ENCODE measurements around the gene VPS26C. TPM values are rescaled to one million over a fixed set of nuclear protein-coding genes. Genes with fewer than 3 reads are reported as not detected.

Gene VPS26C
- total and polyA plus RNA-seq, 4 experiments from 2014 or later: 76.0 to 105 (median 80.8) TPM

GRCh38 chr21:37219761-37220432 lies 47.2 kb downstream of the VPS26C start:
- H3K27ac ChIP-seq (ENCODE audit: low read depth, low read length): peak overlapping the region; percentile 75
- Mint-ChIP-seq H3K9me3 (peaks cover 0 to 5% (median 0%) of the 10 kb centered on the region in 8 donors), H3K27ac (peak overlapping the region; percentile 80 to 96 (median 94)), H3K4me1 (peaks cover 18 to 39% (median 24%) of the 10 kb centered on the region in 4 donors), H3K27me3 (no peaks in the 10 kb centered on the region), H3K4me3 (peak overlapping the region; percentile 79 to 96 (median 92)), H3K36me3 (peaks cover 8 to 24% of the 10 kb centered on the region in 2 donors)
- peaks cover 12% of the 10 kb centered on the region for H3K36me3 ChIP-seq (ENCODE audit: insufficient read depth, low read length)
- H3K4me1 ChIP-seq (ENCODE audit: insufficient read depth, low read length): peaks cover 33% of the 10 kb centered on the region
- H3K9me3 ChIP-seq (ENCODE audit: control insufficient read depth in 1 of 2, low read length in 2 of 2): no peaks in the 10 kb centered on the region
- intact Hi-C loops (cut with micrococcal nuclease): loop anchor here (2.0 to 5.0 kb wide), 4 partner anchors 39 to 423 kb away; no protein-coding TSS in a partner anchor
- CTCF ChIA-PET (ENCODE audit: partially characterized antibody): interaction anchor here (0.6 to 2.6 kb wide), 6 partner anchors 10 to 344 kb away, joined by 3 to 12 read pairs (median 6); no protein-coding TSS in a partner anchor
- no peaks in the 10 kb centered on the region for H3K27me3 ChIP-seq (ENCODE audit: insufficient read depth, low read length)
- H3K4me3 ChIP-seq (ENCODE audit: low read length in 2 of 2): peak overlapping the region; percentile 76 to 86
- POLR2A ChIA-PET (ENCODE audit: partially characterized antibody): interaction anchor here (1.4 to 4.0 kb wide), 4 partner anchors 35 to 345 kb away, joined by 7 to 36 read pairs (median 20); partner anchors contain the start of genes DYRK1A and VPS26C
- peak; percentile 6 to 54 (median 29) for DNase-seq

GRCh38 chr21:37214952-37215351 lies 52.2 kb downstream of the VPS26C start:
- Mint-ChIP-seq H3K27me3 (peaks cover 0 to 1% of the 10 kb centered on the region in 2 donors), H3K4me3 (no peak overlapping the region), H3K36me3 (peaks cover 1 to 3% of the 10 kb centered on the region in 2 donors), H3K4me1 (peaks cover 4 to 6% (median 5%) of the 10 kb centered on the region in 4 donors), H3K27ac (no peak overlapping the region), H3K9me3 (peaks cover 0 to 10% (median 3%) of the 10 kb centered on the region in 8 donors)
- no peak for DNase-seq
- ChIA-PET CTCF (ENCODE audit: partially characterized antibody) (no interaction called here), POLR2A (ENCODE audit: partially characterized antibody) (no interaction called here)
- no peaks in the 10 kb centered on the region for H3K36me3 ChIP-seq (ENCODE audit: insufficient read depth, low read length)
- H3K4me1 ChIP-seq (ENCODE audit: insufficient read depth, low read length): peaks cover 6% of the 10 kb centered on the region
- H3K9me3 ChIP-seq (ENCODE audit: control insufficient read depth in 1 of 2, low read length in 2 of 2): no peaks in the 10 kb centered on the region
- H3K27ac ChIP-seq (ENCODE audit: low read depth, low read length): no peak overlapping the region
- intact Hi-C loops (cut with micrococcal nuclease): no loop called here
- no peak overlapping the region for H3K4me3 ChIP-seq (ENCODE audit: low read length in 2 of 2)
- H3K27me3 ChIP-seq (ENCODE audit: insufficient read depth, low read length): no peaks in the 10 kb centered on the region

- intact Hi-C loops (cut with micrococcal nuclease): no loop called here
- Mint-ChIP-seq H3K4me3 (no peak overlapping the region), H3K36me3 (peaks cover 1 to 3% of the 10 kb centered on the region in 2 donors), H3K27ac (no peak overlapping the region), H3K27me3 (peaks cover 0 to 1% of the 10 kb centered on the region in 2 donors), H3K4me1 (peaks cover 2 to 11% (median 10%) of the 10 kb centered on the region in 4 donors), H3K9me3 (peaks cover 0 to 14% (median 3%) of the 10 kb centered on the region in 8 donors)
- no peak for DNase-seq
- Histone ChIP-seq H3K27ac (ENCODE audit: low read depth, low read length) (no peak overlapping the region), H3K36me3 (ENCODE audit: insufficient read depth, low read length) (no peaks in the 10 kb centered on the region), H3K27me3 (ENCODE audit: insufficient read depth, low read length) (no peaks in the 10 kb centered on the region), H3K9me3 (ENCODE audit: control insufficient read depth in 1 of 2, low read length in 2 of 2) (no peaks in the 10 kb centered on the region), H3K4me3 (ENCODE audit: low read length in 2 of 2) (no peak overlapping the region), H3K4me1 (ENCODE audit: insufficient read depth, low read length) (peaks cover 6% of the 10 kb centered on the region)
- ChIA-PET CTCF (ENCODE audit: partially characterized antibody) (no interaction called here), POLR2A (ENCODE audit: partially characterized antibody) (no interaction called here)
These were observed 56.3 kb downstream of the VPS26C start for GRCh38 chr21:37210799-37211198.

GRCh38 chr21:37210130-37210529 lies 57.0 kb downstream of the VPS26C start:
- H3K4me3 Mint-ChIP-seq: no peak overlapping the region
- H3K27ac ChIP-seq (ENCODE audit: low read depth, low read length): no peak overlapping the region
- no peak for DNase-seq
- H3K4me1 ChIP-seq (ENCODE audit: insufficient read depth, low read length): peaks cover 6% of the 10 kb centered on the region
- intact Hi-C loops (cut with micrococcal nuclease): no loop called here
- H3K27me3 ChIP-seq (ENCODE audit: insufficient read depth, low read length): no peaks in the 10 kb centered on the region
- H3K27ac Mint-ChIP-seq: no peak overlapping the region
- H3K9me3 Mint-ChIP-seq: peaks cover 0 to 14% (median 3%) of the 10 kb centered on the region in 8 donors
- H3K36me3 Mint-ChIP-seq: peaks cover 1 to 3% of the 10 kb centered on the region in 2 donors
- H3K27me3 Mint-ChIP-seq: peaks cover 0 to 1% of the 10 kb centered on the region in 2 donors
- no peaks in the 10 kb centered on the region for H3K9me3 ChIP-seq (ENCODE audit: control insufficient read depth in 1 of 2, low read length in 2 of 2)
- no peak overlapping the region for H3K4me3 ChIP-seq (ENCODE audit: low read length in 2 of 2)
- POLR2A ChIA-PET (ENCODE audit: partially characterized antibody): no interaction called here
- CTCF ChIA-PET (ENCODE audit: partially characterized antibody): no interaction called here
- no peaks in the 10 kb centered on the region for H3K36me3 ChIP-seq (ENCODE audit: insufficient read depth, low read length)
- peaks cover 2 to 11% (median 10%) of the 10 kb centered on the region in 4 donors for H3K4me1 Mint-ChIP-seq

GRCh38 chr21:37208741-37209225 lies 58.4 kb downstream of the VPS26C start:
- no peak overlapping the region for H3K4me3 Mint-ChIP-seq
- POLR2A ChIA-PET (ENCODE audit: partially characterized antibody): no interaction called here

GRCh38 chr21:37208056-37208721 lies 58.9 kb downstream of the VPS26C start:
- Mint-ChIP-seq H3K9me3 (peaks cover 0 to 14% (median 3%) of the 10 kb centered on the region in 8 donors), H3K27ac (peak overlapping the region in 1 of 7 donors; percentile 11), H3K27me3 (peaks cover 0 to 1% of the 10 kb centered on the region in 2 donors), H3K4me1 (peaks cover 2 to 11% (median 10%) of the 10 kb centered on the region in 4 donors), H3K4me3 (peak overlapping the region in 1 of 8 donors; percentile 45), H3K36me3 (peaks cover 9 to 12% of the 10 kb centered on the region in 2 donors)
- H3K4me1 ChIP-seq (ENCODE audit: insufficient read depth, low read length): peaks cover 6% of the 10 kb centered on the region
- POLR2A ChIA-PET (ENCODE audit: partially characterized antibody): no interaction called here
- intact Hi-C loops (cut with micrococcal nuclease): no loop called here
- H3K9me3 ChIP-seq (ENCODE audit: control insufficient read depth in 1 of 2, low read length in 2 of 2): no peaks in the 10 kb centered on the region
- no peak overlapping the region for H3K4me3 ChIP-seq (ENCODE audit: low read length in 2 of 2)
- H3K27me3 ChIP-seq (ENCODE audit: insufficient read depth, low read length): no peaks in the 10 kb centered on the region
- CTCF ChIA-PET (ENCODE audit: partially characterized antibody): no interaction called here
- no peak for DNase-seq
- no peaks in the 10 kb centered on the region for H3K36me3 ChIP-seq (ENCODE audit: insufficient read depth, low read length)
- no peak overlapping the region for H3K27ac ChIP-seq (ENCODE audit: low read depth, low read length)

More at GRCh38 chr21:37208741-37209225, 58.4 kb downstream of the VPS26C start:
- no peak for DNase-seq
- H3K4me3 ChIP-seq (ENCODE audit: low read length in 2 of 2): no peak overlapping the region
- Mint-ChIP-seq H3K27ac (no peak overlapping the region), H3K9me3 (peaks cover 0 to 14% (median 3%) of the 10 kb centered on the region in 8 donors), H3K36me3 (peaks cover 6 to 9% of the 10 kb centered on the region in 2 donors), H3K4me1 (peaks cover 2 to 11% (median 10%) of the 10 kb centered on the region in 4 donors), H3K27me3 (peaks cover 0 to 1% of the 10 kb centered on the region in 2 donors)
- no peak overlapping the region for H3K27ac ChIP-seq (ENCODE audit: low read depth, low read length)
- no peaks in the 10 kb centered on the region for H3K27me3 ChIP-seq (ENCODE audit: insufficient read depth, low read length)
- H3K36me3 ChIP-seq (ENCODE audit: insufficient read depth, low read length): no peaks in the 10 kb centered on the region
- no peaks in the 10 kb centered on the region for H3K9me3 ChIP-seq (ENCODE audit: control insufficient read depth in 1 of 2, low read length in 2 of 2)
- CTCF ChIA-PET (ENCODE audit: partially characterized antibody): no interaction called here
- intact Hi-C loops (cut with micrococcal nuclease): no loop called here
- peaks cover 6% of the 10 kb centered on the region for H3K4me1 ChIP-seq (ENCODE audit: insufficient read depth, low read length)

GRCh38 chr21:37207441-37208009 lies 59.6 kb downstream of the VPS26C start:
- no peak overlapping the region for H3K4me3 Mint-ChIP-seq
- peaks cover 2 to 11% (median 10%) of the 10 kb centered on the region in 4 donors for H3K4me1 Mint-ChIP-seq
- no peak for DNase-seq
- Histone ChIP-seq H3K27ac (ENCODE audit: low read depth, low read length) (no peak overlapping the region), H3K27me3 (ENCODE audit: insufficient read depth, low read length) (no peaks in the 10 kb centered on the region), H3K9me3 (ENCODE audit: control insufficient read depth in 1 of 2, low read length in 2 of 2) (no peaks in the 10 kb centered on the region), H3K4me1 (ENCODE audit: insufficient read depth, low read length) (peaks cover 6% of the 10 kb centered on the region), H3K4me3 (ENCODE audit: low read length in 2 of 2) (no peak overlapping the region), H3K36me3 (ENCODE audit: insufficient read depth, low read length) (peaks cover 5% of the 10 kb centered on the region)
- peaks cover 0 to 1% of the 10 kb centered on the region in 2 donors for H3K27me3 Mint-ChIP-seq
- H3K9me3 Mint-ChIP-seq: peaks cover 0 to 14% (median 3%) of the 10 kb centered on the region in 8 donors
- ChIA-PET POLR2A (ENCODE audit: partially characterized antibody) (no interaction called here), CTCF (ENCODE audit: partially characterized antibody) (no interaction called here)
- peaks cover 14 to 19% of the 10 kb centered on the region in 2 donors for H3K36me3 Mint-ChIP-seq
- intact Hi-C loops (cut with micrococcal nuclease): no loop called here
- H3K27ac Mint-ChIP-seq: no peak overlapping the region
